Stimulated activated CD8-positive, alpha-beta memory T cell treated with anti-CD3 and anti-CD28 coated beads, Interleukin-4, amount 100 ng/mL, for 48 hours (primary cell): ENCODE results near the gene FAM3B.
"Not testable (repeated sequence)": the region's sequence is repeated elsewhere in the genome, so short reads cannot be mapped to it uniquely, and the experiment has no call there.

Experiments
- DNase-seq: peaks from one replicate; pipeline ENCODE4 v3.0.0-alpha.2; 2020

Gene FAM3B, protein sequence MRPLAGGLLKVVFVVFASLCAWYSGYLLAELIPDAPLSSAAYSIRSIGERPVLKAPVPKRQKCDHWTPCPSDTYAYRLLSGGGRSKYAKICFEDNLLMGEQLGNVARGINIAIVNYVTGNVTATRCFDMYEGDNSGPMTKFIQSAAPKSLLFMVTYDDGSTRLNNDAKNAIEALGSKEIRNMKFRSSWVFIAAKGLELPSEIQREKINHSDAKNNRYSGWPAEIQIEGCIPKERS

DNA sequence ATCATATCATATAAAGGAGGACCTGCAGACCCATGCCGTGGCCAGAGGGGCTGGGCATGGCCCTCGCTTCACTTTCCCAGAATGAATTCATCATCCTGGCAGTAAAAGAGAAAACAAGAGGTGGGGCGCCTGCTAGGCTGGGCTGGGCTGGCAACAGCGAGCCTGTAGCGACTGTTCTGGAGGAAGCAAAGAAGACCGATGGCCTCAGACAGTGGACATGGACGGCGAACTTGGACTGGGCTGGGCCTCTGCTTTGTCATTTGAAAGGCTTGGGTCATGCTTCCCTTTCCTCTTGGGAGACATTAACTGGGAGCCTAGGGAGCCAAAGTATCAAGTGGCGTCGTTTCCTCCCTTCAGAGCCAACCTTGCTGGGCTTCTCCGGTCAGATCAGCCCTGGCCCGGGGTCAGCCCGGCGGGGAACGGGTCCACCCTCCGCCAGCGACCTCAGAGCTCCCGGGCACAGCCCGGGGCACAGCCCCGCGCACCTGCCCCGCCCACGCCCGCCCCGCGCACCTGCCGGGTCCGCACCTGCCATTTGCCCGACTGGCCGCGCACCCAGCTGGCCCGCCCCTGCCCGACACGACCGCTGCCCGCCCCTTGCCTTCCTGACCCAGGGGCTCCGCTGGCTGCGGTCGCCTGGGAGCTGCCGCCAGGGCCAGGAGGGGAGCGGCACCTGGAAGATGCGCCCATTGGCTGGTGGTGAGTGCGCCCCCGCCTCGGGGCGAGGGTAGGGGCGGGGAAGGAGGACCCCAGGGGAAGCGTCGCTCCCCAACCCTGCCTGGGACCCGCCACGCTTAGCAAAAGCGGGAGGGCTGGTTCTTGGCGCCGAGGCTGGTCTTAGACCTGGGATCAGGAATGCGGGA, at the start of gene FAM3B:
TSS of gene FAM3B (plus strand) at position 602 of the 863 bp plus-strand sequence. CDS start at position 681, 79 bp downstream.
- no peak for DNase-seq

GRCh38 chr21:41267346-41267745, 49.3 kb upstream of the FAM3B start:
- no peak for DNase-seq

GRCh38 chr21:41269535-41269934, 47.1 kb upstream of the FAM3B start:
- DNase-seq, result no peak

- no peak for DNase-seq
Measured at GRCh38 chr21:41277196-41277595, 39.4 kb upstream of the FAM3B start.

DNA sequence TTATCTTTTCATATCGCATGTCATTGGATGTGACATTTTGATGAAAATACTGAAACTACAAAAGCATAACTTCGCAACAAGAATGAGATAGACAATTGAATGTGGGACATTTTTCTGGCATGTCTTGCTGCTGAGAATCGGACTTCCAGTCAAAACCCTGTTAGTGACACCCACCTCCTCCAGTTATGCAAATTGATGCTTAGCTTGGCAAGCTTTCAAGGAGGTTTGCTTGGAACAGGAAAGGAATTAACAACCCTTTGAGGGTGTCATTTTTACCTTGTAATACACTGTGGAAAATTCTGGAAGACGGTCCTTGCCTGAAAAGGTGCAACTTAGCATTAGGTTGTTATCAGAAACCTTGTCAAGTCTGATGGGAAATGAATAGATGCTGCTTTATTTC, 38.8 kb upstream of the FAM3B start:
- DNase-seq, result no peak

- DNase-seq, result no peak
Measured at GRCh38 chr21:41280115-41280919, 36.3 kb upstream of the FAM3B start.

GRCh38 chr21:41282412-41282811, 34.2 kb upstream of the FAM3B start:
- DNase-seq, result no peak

GRCh38 chr21:41283211-41283818, 33.3 kb upstream of the FAM3B start:
- DNase-seq, result peak; percentile 41

DNA sequence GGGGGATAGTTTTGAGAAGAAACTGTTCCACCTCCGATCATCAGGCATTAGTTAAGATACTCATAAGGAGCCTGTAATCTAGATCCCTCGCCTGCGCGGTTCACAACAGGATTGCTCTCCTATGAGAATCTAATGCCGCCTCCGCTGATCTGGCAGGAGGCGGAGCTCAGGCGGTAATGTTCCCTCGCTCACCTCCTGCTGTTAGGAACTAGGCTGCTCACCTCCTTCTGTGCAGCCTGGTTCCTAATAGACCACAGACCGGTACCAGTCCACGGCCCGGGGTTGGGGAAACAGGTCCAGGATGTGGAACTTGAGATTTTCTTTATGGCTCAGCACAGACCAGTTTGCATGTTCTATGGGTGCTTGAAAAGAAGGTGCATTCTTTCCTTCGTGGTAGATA, 27.2 kb upstream of the FAM3B start:
- DNase-seq, result no peak

DNA sequence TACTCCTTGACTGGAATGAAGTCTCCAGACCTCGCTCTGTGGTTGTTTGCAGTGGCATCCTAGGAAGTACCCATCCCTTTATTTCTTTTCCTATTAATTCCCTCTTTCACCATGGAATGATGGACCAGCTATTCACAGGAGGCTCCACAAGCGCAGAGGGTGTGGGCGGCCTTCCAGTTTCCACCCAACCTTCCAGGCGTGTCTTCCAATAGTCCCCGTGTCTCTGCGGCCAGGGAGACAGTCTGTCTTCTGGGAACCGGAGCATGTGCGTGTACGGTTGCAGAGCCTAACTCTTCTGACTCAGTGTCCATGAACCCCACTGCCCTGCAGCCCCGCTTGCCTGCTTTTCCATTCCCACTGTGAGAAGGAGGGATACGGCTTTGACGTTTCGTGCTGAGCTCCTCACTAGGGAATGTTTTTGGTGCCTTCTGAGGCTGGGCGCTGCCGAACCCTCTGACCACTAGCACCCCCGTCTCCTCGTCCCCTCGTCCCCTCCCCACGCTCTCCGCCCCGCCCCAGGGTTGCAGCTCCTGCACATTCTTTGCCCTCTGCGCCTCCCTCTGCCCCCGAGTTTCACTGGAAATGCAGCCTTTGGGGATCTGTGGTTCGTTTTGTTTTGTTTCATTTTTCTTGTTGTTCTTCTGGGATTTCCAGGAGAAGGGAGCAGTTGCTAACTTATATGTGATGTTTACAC, 26.3 kb upstream of the FAM3B start:
- no peak for DNase-seq

GRCh38 chr21:41294548-41295231, 21.9 kb upstream of the FAM3B start:
- no peak for DNase-seq

- DNase-seq, result no peak
Measured at GRCh38 chr21:41295721-41296254, 20.8 kb upstream of the FAM3B start.

DNA sequence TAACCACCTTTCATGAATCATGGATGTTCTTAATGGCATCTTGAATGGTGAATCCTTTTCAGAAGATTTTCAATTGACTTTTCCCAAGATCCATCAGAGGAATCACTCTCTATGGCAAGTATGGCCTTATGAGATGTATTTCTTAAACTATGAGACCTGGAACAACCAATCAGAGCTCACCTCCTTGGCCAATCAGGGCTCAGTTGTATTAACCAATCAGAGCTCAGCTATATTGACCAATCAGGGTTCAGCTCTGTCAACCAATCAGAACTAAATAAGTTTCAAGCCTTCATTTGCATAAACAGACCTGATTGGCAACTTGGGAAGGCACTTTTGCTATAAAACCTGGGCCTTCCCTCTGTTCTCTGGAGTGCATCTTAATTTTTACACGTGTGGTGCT, 13.6 kb upstream of the FAM3B start:
- no peak for DNase-seq

- no peak for DNase-seq
Measured at GRCh38 chr21:41304068-41304720, 12.4 kb upstream of the FAM3B start.

- no peak for DNase-seq
Measured at GRCh38 chr21:41307219-41307618, 9.4 kb upstream of the FAM3B start.

GRCh38 chr21:41313285-41314164, 3.1 kb upstream of the FAM3B start:
- not testable (repeated sequence) for DNase-seq

GRCh38 chr21:41315726-41316125, 875 bp upstream of the FAM3B start:
- DNase-seq, result no peak

- no peak for DNase-seq
Measured at GRCh38 chr21:41317063-41317392, 427 bp downstream of the FAM3B start.

- no peak for DNase-seq
Measured at GRCh38 chr21:41317458-41317857, 857 bp downstream of the FAM3B start.

DNA sequence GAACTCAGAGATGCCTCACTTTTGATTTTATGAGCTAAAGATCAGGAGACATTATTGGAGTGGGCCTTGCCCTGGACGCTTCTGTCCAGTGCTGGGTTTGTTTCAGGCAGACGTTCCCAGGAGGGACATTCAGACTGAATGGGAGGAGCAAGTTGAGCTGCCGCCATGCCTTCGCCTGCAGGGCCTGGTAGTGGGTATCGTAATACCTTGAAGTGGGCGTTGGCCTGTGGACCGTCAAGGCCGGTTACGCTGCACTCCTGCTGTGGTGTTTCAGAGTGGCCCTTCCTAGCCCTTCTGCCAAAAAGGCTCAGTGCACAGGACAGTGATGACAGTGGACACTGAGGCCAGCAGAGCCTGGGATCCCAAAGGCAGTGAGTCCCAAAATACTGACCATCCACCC, 1.6 kb downstream of the FAM3B start:
- no peak for DNase-seq
